ENCODE measurements around the gene FSCN2. TPM values are rescaled to one million over a fixed set of nuclear protein-coding genes. Genes with fewer than 3 reads are reported as not detected.

FSCN2 gene
- total and polyA plus RNA-seq, 2 experiments from 2014 or later, result 0.13 to 1.6 TPM

DNA sequence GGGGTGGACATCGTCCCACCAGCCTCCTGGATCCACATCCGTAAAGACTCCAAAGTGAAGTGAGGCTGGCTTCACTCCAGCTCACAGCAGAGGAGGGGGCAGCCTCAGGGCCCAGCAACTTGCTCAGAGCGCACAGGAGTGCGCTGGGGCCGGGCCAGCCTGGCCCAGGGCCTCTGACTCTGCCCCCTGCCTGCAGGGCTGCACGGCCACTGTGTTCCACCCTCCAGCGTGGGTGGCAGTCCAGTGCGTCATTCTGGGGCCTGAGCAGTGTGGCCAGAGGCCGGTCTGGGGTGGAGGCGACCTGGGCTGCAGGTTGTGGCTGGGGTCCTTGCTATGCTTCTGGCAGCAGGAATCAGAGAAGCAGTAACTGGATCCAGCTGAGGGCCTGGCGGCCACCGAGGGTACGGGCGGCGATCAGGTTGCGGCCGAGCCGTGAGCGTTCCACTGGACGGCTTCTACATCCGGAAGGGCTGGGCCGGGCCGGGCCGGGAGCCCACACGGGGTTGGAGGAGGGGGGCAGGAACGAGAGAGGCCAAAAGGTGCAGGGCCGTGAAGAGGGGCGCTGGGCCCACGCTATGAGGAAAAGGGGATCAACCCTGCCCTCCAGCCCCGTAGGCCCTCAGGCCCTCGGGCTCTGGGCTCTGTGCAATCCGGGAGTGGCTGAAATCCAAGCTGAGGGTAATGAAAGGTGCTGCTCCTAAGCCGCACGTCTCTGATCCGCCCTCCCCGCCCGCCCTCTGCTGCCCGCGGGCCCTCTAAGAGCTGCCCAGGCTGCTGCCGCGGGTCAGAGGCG, at the start of gene FSCN2 (continued):
- TF ChIP-seq, protein P1, sequence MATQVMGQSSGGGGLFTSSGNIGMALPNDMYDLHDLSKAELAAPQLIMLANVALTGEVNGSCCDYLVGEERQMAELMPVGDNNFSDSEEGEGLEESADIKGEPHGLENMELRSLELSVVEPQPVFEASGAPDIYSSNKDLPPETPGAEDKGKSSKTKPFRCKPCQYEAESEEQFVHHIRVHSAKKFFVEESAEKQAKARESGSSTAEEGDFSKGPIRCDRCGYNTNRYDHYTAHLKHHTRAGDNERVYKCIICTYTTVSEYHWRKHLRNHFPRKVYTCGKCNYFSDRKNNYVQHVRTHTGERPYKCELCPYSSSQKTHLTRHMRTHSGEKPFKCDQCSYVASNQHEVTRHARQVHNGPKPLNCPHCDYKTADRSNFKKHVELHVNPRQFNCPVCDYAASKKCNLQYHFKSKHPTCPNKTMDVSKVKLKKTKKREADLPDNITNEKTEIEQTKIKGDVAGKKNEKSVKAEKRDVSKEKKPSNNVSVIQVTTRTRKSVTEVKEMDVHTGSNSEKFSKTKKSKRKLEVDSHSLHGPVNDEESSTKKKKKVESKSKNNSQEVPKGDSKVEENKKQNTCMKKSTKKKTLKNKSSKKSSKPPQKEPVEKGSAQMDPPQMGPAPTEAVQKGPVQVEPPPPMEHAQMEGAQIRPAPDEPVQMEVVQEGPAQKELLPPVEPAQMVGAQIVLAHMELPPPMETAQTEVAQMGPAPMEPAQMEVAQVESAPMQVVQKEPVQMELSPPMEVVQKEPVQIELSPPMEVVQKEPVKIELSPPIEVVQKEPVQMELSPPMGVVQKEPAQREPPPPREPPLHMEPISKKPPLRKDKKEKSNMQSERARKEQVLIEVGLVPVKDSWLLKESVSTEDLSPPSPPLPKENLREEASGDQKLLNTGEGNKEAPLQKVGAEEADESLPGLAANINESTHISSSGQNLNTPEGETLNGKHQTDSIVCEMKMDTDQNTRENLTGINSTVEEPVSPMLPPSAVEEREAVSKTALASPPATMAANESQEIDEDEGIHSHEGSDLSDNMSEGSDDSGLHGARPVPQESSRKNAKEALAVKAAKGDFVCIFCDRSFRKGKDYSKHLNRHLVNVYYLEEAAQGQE (IDR thresholded peaks at IDR 0.05; ENCODE audit: unreplicated experiment), result no peak
- no peak for TF ChIP-seq EZH2phosphoT487 (IDR thresholded peaks at IDR 0.05; ENCODE audit: unreplicated experiment)

DNA sequence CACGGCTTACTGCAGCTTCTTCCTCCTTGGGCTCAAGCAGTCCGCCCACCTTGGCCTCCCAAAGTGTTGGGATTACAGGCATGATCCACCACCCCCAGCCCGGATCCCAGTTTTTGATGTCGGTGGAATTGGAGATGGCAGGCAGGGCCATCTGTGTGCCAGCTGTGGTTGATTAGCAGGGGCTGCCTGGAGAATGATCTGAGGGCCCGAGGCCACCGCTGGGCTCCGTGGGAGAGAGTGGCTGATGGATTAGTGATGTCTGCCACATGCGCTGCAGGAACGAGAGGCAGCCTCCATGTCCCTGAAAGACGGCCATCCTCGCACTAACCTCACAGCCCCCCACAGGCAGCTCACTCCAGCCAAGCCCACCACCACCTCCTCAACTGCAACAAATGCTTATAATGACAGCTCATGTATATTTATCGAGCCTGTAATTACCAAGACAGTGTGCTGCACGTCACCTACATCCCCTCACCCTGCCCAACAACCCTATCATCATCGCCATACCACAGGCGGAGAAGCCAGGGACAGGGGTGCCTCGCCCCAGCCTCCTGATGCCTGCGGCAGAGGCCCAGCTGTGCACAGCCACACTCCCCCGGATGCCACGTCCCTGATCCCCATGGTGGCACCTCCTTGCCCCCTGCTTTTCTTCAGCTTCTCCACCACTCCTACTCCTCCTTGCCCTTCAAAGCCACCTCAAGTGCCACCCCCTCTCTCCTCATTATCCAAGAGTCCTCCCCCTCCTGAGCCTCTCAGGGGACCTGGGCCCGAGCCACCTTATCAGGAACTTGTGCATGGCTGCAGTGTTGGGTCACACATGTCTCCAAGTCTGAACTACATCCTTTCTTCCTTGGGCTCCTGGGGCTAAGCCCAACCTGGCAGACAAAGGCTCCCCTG, 48.8 kb upstream of the FSCN2 start:
- no peak for TF ChIP-seq EZH2phosphoT487 (IDR thresholded peaks at IDR 0.05; ENCODE audit: unreplicated experiment)
- TF ChIP-seq, protein P2, sequence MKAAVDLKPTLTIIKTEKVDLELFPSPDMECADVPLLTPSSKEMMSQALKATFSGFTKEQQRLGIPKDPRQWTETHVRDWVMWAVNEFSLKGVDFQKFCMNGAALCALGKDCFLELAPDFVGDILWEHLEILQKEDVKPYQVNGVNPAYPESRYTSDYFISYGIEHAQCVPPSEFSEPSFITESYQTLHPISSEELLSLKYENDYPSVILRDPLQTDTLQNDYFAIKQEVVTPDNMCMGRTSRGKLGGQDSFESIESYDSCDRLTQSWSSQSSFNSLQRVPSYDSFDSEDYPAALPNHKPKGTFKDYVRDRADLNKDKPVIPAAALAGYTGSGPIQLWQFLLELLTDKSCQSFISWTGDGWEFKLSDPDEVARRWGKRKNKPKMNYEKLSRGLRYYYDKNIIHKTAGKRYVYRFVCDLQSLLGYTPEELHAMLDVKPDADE (IDR thresholded peaks at IDR 0.05), result no peak
- no peak for TF ChIP-seq ZNF331 (CRISPR knock-in tag; IDR thresholded peaks at IDR 0.05; ENCODE audit: low read depth)
- TF ChIP-seq, protein P1 (IDR thresholded peaks at IDR 0.05; ENCODE audit: unreplicated experiment), result no peak
- H3K4me3 Mint-ChIP-seq, result no peak overlapping the region
- ATAC-seq (no peak), DNase-seq (ENCODE audit: low spot score) (no peak)
- Histone ChIP-seq H3K79me2 (replicated peaks; ENCODE audit: insufficient read depth) (no peaks in the 10 kb centered on the region), H4K20me1 (replicated peaks; ENCODE audit: insufficient read depth) (no peaks in the 10 kb centered on the region), H3F3A (replicated peaks; ENCODE audit: low read depth) (no peaks in the 10 kb centered on the region), H3K9me2 (ENCODE audit: insufficient read depth) (no peaks in the 10 kb centered on the region), H3K36me3 (ENCODE audit: insufficient read depth) (no peaks in the 10 kb centered on the region), H2AFZ (no peak overlapping the region), H3K4me2 (no peak overlapping the region), H3K4me3 (no peak overlapping the region), H3K27me3 (ENCODE audit: insufficient read depth) (peaks cover 40% of the 10 kb centered on the region), H3K4me1 (ENCODE audit: insufficient read depth) (no peaks in the 10 kb centered on the region; the same call in 1 of the 2 replicates), H3K27ac (ENCODE audit: low read depth) (no peak overlapping the region)
- H3K27me3 Mint-ChIP-seq (ENCODE audit: insufficient read depth, low read depth, poor library complexity), result peaks cover 37% of the 10 kb centered on the region
- no peaks in the 10 kb centered on the region; the same call in 2 of the 3 replicates for H3K4me1 Mint-ChIP-seq
- H3K9me3 Mint-ChIP-seq, result peaks cover 3% of the 10 kb centered on the region; the same call in 1 of the 3 replicates
- H3K36me3 Mint-ChIP-seq (ENCODE audit: low read depth), result no peaks in the 10 kb centered on the region; the same call in 2 of the 3 replicates
- H3K27ac Mint-ChIP-seq, result no peak overlapping the region
